Measurements from ENCODE around the gene ZC3H18.

DNA sequence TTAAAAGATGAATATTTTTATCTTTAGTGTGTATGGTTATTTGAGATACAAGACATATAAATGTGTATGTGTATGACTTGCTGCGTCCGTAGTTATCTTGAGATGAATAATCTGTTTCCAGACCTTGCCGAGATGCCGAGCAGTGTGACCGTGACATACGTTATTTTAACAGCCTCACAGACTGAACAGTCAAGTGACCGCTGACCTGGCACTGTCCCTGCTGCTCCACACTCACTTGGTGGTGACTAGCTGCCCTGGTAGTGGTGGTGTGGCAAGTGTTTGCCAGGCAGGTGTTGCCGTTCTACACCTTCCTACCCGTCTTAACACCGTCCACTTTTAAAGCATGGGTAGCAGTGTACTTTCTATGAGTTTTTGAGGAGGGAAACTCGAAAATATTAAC lies 5.0 kb downstream of the ZC3H18 start:
- TF ChIP-seq, protein P1, sequence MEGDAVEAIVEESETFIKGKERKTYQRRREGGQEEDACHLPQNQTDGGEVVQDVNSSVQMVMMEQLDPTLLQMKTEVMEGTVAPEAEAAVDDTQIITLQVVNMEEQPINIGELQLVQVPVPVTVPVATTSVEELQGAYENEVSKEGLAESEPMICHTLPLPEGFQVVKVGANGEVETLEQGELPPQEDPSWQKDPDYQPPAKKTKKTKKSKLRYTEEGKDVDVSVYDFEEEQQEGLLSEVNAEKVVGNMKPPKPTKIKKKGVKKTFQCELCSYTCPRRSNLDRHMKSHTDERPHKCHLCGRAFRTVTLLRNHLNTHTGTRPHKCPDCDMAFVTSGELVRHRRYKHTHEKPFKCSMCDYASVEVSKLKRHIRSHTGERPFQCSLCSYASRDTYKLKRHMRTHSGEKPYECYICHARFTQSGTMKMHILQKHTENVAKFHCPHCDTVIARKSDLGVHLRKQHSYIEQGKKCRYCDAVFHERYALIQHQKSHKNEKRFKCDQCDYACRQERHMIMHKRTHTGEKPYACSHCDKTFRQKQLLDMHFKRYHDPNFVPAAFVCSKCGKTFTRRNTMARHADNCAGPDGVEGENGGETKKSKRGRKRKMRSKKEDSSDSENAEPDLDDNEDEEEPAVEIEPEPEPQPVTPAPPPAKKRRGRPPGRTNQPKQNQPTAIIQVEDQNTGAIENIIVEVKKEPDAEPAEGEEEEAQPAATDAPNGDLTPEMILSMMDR (IDR thresholded peaks at IDR 0.05; ENCODE audit: insufficient read depth, low read length) = no peak
- TF ChIP-seq, protein P2, sequence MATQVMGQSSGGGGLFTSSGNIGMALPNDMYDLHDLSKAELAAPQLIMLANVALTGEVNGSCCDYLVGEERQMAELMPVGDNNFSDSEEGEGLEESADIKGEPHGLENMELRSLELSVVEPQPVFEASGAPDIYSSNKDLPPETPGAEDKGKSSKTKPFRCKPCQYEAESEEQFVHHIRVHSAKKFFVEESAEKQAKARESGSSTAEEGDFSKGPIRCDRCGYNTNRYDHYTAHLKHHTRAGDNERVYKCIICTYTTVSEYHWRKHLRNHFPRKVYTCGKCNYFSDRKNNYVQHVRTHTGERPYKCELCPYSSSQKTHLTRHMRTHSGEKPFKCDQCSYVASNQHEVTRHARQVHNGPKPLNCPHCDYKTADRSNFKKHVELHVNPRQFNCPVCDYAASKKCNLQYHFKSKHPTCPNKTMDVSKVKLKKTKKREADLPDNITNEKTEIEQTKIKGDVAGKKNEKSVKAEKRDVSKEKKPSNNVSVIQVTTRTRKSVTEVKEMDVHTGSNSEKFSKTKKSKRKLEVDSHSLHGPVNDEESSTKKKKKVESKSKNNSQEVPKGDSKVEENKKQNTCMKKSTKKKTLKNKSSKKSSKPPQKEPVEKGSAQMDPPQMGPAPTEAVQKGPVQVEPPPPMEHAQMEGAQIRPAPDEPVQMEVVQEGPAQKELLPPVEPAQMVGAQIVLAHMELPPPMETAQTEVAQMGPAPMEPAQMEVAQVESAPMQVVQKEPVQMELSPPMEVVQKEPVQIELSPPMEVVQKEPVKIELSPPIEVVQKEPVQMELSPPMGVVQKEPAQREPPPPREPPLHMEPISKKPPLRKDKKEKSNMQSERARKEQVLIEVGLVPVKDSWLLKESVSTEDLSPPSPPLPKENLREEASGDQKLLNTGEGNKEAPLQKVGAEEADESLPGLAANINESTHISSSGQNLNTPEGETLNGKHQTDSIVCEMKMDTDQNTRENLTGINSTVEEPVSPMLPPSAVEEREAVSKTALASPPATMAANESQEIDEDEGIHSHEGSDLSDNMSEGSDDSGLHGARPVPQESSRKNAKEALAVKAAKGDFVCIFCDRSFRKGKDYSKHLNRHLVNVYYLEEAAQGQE (IDR thresholded peaks at IDR 0.05; ENCODE audit: insufficient replicate concordance, low read depth) = no peak
- TF ChIP-seq POLR2AphosphoS5 (IDR thresholded peaks at IDR 0.05; ENCODE audit: low read depth) = no peak
- TF ChIP-seq SPI1 (IDR thresholded peaks at IDR 0.05; ENCODE audit: borderline replicate concordance, low read depth) = no peak

Data from HL-60 (cell line).